BJ (cell line): Measurements from ENCODE around the gene TNRC6C. TPM values are rescaled to one million over a fixed set of nuclear protein-coding genes. Genes with fewer than 3 reads are reported as not detected.

ENCODE experiments used
- CTCF ChIA-PET: fragments of 350-600 bp; formaldehyde crosslinking; extraction: SDS; loops from one replicate; lab custom pipeline; 2021; ENCODE audit warnings: antibody characterized with exemption, inconsistent platforms; lab: Yijun Ruan, JAX
- POLR2A ChIA-PET: fragments of 300-600 bp; sonication (Branson Sonifier 250); formaldehyde crosslinking; extraction: SDS; loops from one replicate; lab custom pipeline; 2021; ENCODE audit warnings: antibody characterized with exemption; lab: Charles Lee
- DNase-seq: peaks from one replicate; pipeline ENCODE4 v3.0.0-alpha.2; 2011; ENCODE audit warnings: low read depth
- H3K27me3 ChIP-seq: 2 replicates; pipeline ENCODE4 v1.6.0; 2011; ENCODE audit warnings: low read length; ENCODE audit not compliant: control insufficient read depth, insufficient read depth
- H3K36me3 ChIP-seq: 2 replicates; pipeline ENCODE4 v1.5.1; 2011; ENCODE audit warnings: low read length; ENCODE audit not compliant: control insufficient read depth, insufficient read depth
- H3K4me3 ChIP-seq: 2 replicates; pipeline ENCODE4 v1.5.1; 2011; ENCODE audit warnings: low read depth, mild to moderate bottlenecking, control low read depth, low read length
- polyA plus RNA-seq: library from polyadenylated mRNA; depleted of rRNA; stranded (reverse); fragments of >200 nt; gene quantifications from 2 replicates; pipeline ENCODE4 v1.2.3, GENCODE V29; 2011
- TF ChIP-seq, protein P1 (sequence below): IDR thresholded peaks from 2 replicates; pipeline ENCODE4 v1.5.1; 2011; ENCODE audit warnings: low read depth, mild to moderate bottlenecking, control low read depth, inconsistent platforms, low read length, moderate library complexity; ENCODE audit not compliant: insufficient read depth

The TNRC6C gene
- polyA plus RNA-seq, 1 experiment = 0.91 TPM

DNA sequence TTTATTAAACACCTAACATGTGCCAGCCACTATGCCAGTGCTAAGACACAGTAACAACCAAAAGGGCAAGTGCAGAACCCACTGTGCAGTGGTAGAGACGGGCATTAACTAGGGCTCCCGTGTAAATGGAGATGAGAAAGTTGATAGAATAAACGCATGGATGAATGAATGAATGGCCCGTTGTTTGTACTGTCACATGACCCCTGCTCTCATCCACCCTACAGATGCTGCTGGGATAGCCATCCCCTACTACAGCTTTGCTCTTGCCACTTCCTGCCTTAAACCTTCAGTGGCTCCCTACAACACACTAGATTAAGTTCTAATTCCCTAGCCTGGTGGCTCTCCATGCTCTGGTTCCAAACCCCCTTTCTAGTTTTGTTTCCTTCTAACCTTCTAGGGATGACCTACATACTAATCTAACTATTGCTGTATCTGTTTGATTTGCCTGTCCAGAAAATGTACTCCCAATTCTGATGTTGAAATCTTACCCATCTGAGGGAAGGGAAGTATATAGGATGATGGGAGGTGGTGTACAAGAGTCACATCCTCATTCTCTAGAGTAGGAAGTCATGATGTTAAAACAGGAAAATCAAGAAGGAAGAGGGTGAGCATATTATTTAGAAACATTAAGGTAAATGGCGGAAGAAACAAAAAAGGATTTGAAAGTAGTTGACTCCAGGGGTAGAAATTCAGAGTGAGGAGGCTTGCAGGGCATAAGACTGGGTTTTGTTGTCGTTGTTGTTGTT, 11.4 kb upstream of the TNRC6C start:
- no peaks in the 10 kb centered on the region for H3K36me3 ChIP-seq
- TF ChIP-seq, protein P1, sequence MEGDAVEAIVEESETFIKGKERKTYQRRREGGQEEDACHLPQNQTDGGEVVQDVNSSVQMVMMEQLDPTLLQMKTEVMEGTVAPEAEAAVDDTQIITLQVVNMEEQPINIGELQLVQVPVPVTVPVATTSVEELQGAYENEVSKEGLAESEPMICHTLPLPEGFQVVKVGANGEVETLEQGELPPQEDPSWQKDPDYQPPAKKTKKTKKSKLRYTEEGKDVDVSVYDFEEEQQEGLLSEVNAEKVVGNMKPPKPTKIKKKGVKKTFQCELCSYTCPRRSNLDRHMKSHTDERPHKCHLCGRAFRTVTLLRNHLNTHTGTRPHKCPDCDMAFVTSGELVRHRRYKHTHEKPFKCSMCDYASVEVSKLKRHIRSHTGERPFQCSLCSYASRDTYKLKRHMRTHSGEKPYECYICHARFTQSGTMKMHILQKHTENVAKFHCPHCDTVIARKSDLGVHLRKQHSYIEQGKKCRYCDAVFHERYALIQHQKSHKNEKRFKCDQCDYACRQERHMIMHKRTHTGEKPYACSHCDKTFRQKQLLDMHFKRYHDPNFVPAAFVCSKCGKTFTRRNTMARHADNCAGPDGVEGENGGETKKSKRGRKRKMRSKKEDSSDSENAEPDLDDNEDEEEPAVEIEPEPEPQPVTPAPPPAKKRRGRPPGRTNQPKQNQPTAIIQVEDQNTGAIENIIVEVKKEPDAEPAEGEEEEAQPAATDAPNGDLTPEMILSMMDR = no peak
- peaks cover 6% of the 10 kb centered on the region for H3K27me3 ChIP-seq
- ChIA-PET POLR2A (no interaction called here), CTCF (interaction anchor here (0.8 kb wide), 1 partner anchor 404 kb away, joined by 4 read pairs; no protein-coding TSS in a partner anchor)
- H3K4me3 ChIP-seq = no peak overlapping the region
- DNase-seq = no peak

DNA sequence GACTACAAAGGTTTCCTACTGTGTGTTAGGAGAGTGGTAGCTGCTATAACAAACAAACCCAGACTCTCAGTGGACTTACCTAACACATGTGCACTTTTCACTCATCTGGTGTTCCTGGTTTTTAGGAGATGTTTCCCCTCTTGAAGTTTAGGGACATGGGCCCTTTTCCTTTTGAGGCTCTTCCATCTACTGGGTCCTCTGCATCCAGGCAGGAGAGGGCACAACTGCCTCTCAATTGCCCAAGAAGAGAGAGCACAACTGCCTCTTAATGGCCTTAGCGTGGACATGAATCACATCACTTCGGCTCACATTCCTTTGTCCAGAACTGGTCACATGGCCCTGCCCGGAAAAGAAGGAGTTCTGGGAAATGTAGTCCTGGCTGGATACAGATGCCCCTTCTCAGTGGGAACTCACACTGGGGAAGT, 9.8 kb upstream of the TNRC6C start:
- CTCF ChIA-PET = interaction anchor here (1.2 kb wide), 1 partner anchor 9 kb away, joined by 3 read pairs; no protein-coding TSS in a partner anchor
- Histone ChIP-seq H3K27me3 (peaks cover 16% of the 10 kb centered on the region), H3K36me3 (no peaks in the 10 kb centered on the region), H3K4me3 (no peak overlapping the region)
- POLR2A ChIA-PET = no interaction called here
- TF ChIP-seq, protein P1 = no peak
- DNase-seq = no peak

DNA sequence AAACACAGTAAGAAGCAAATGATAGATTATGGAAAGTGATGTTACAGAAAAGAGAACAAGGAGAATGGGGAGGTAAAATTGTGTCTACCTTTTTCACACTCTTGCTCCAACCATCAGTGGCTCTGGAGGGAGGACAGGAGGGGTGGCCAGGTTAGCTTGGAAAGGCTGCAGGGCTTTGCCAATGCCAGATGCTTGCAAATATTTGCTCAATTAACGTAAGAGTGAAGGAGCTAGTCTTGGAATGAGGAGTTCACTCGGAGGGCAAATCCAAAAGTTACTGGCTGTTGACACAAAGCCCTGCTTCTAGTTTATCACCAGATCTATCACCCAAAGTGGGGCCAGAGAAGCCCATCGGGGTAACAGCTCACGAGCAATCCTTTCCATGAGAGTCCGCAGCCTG, 7.4 kb upstream of the TNRC6C start:
- H3K27me3 ChIP-seq = peaks cover 18% of the 10 kb centered on the region
- CTCF ChIA-PET = no interaction called here
- TF ChIP-seq, protein P1 = no peak
- POLR2A ChIA-PET = no interaction called here
- no peak overlapping the region for H3K4me3 ChIP-seq
- no peak for DNase-seq
- H3K36me3 ChIP-seq = no peaks in the 10 kb centered on the region

DNA sequence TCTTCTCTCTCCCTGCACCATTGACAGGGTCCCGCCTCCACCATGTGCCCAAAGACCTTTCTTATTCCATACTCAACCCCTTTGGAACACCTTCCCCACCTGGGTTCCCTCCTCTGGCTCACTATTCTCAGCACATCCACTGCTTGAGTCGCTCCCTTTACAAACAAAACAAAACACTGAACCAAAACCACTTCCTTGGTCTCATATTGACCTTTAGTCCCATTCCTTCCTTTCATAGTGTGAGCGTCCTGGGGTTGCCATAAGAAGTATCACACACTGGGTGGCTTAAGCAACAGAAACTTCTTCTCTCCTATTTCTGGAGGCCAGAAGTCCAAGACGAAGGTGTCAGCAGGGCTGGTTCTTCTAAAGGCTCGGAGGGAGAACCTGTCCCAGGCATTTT, 6.1 kb upstream of the TNRC6C start:
- CTCF ChIA-PET = no interaction called here
- Histone ChIP-seq H3K27me3 (peaks cover 16% of the 10 kb centered on the region), H3K4me3 (no peak overlapping the region), H3K36me3 (no peaks in the 10 kb centered on the region)
- no peak for DNase-seq
- POLR2A ChIA-PET = no interaction called here
- TF ChIP-seq, protein P1 = no peak

DNA sequence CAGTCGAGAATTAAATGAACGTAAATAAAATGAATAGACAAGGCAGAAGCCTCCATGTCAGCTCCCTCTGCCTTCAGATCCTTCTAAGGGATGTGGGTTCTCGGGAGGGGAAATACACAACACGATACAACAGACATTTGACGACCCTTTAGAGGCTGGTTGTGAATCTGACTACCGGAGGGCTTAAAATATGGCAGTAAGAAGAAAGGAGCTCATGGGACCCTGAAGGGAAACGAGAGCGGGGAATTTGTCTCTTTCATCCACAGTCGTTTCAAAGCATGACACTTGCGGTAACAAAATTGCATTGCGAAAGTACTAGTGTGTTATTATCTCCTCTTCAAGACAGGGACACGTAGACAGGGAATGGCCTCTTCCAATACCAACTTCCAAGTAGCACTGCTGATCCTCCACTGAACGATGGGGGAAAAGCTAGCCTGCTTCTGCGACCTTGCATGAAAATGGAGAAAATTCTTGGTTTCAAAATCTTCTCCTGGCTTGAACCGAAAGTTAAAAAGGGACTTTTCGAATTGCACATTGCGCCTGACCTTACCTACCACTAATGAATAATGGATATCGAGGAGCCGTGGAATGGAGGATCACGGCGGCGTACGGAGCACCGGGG, 1.2 kb upstream of the TNRC6C start:
- H3K36me3 ChIP-seq = no peaks in the 10 kb centered on the region
- ChIA-PET CTCF (interaction anchor here (0.7 to 2.1 kb wide), 3 partner anchors 9 to 62 kb away, joined by 3 to 6 read pairs (median 5); no protein-coding TSS in a partner anchor), POLR2A (interaction anchor here (0.7 kb wide), 1 partner anchor 145 kb away, joined by 3 read pairs; no protein-coding TSS in a partner anchor)
- peaks cover 10% of the 10 kb centered on the region for H3K27me3 ChIP-seq
- peak overlapping the region; percentile 69 for H3K4me3 ChIP-seq
- TF ChIP-seq, protein P1 = no peak
- DNase-seq = no peak
